Measurements from ENCODE around the gene ST7. TPM values are rescaled to one million over a fixed set of nuclear protein-coding genes. Genes with fewer than 3 reads are reported as not detected.

ST7 gene
- polyA plus RNA-seq, 1 donor from 2014 or later, result 76.8 TPM

GRCh38 chr7:117110480-117111315 lies 157.4 kb downstream of the ST7 start:
- Histone ChIP-seq H3K9ac (ENCODE audit: low read length) (no peak overlapping the region), H3K9me2 (ENCODE audit: insufficient read depth, low read length) (no peaks in the 10 kb centered on the region)

More at GRCh38 chr7:117110480-117111315, 157.4 kb downstream of the ST7 start:
- H3K4me3 ChIP-seq (ENCODE audit: low read length), result no peak overlapping the region
- peaks cover 4% of the 10 kb centered on the region for H3K36me3 ChIP-seq (ENCODE audit: insufficient read depth, low read length)
- H3K9me3 ChIP-seq (ENCODE audit: low read length), result no peaks in the 10 kb centered on the region
- no peak overlapping the region for H3K4me2 ChIP-seq (ENCODE audit: low read length)
- H3K79me2 ChIP-seq (replicated peaks; ENCODE audit: insufficient read depth, low read length), result peaks cover 12% of the 10 kb centered on the region
- H4K20me1 ChIP-seq (ENCODE audit: insufficient read depth), result peaks cover 5% of the 10 kb centered on the region
- no peaks in the 10 kb centered on the region for H3F3A ChIP-seq (ENCODE audit: insufficient read depth, low read length, poor library complexity, severe bottlenecking)
- H3K27ac ChIP-seq (ENCODE audit: low read length), result no peak overlapping the region
- no peak for TF ChIP-seq REST (IDR thresholded peaks at IDR 0.05; ENCODE audit: borderline replicate concordance)
- no peak for TF ChIP-seq RAD21 (conservative IDR thresholded peaks at IDR 0.05)
- no peak for TF ChIP-seq EZH2 (IDR thresholded peaks at IDR 0.05; ENCODE audit: borderline replicate concordance, insufficient read depth, low read length, poor library complexity, severe bottlenecking)
- no peak for TF ChIP-seq CTCF (IDR thresholded peaks at IDR 0.05; ENCODE audit: poor library complexity, severe bottlenecking)
- TF ChIP-seq EP300 (conservative IDR thresholded peaks at IDR 0.05; ENCODE audit: poor library complexity, severe bottlenecking), result no peak
- TF ChIP-seq MXI1 (conservative IDR thresholded peaks at IDR 0.05; ENCODE audit: poor library complexity, severe bottlenecking), result no peak
- no peak for TF ChIP-seq TAF1 (IDR thresholded peaks at IDR 0.05; ENCODE audit: low read depth)
- TF ChIP-seq SMC3 (conservative IDR thresholded peaks at IDR 0.05; ENCODE audit: poor library complexity), result no peak
- TF ChIP-seq POLR2AphosphoS5 (IDR thresholded peaks at IDR 0.05), result no peak
- no peak overlapping the region for H2AFZ ChIP-seq (ENCODE audit: low read depth, low read length)
- H3K27me3 ChIP-seq (ENCODE audit: insufficient read depth, low read depth, low read length), result no peaks in the 10 kb centered on the region
